Hippocampal formation (tissue), 2 donors: ENCODE results near the gene ECD.
"Not testable (repeated sequence)": the region's sequence is repeated elsewhere in the genome, so short reads cannot be mapped to it uniquely, and the experiment has no call there.

Source experiments
- DNase-seq, 2 donors: peaks; one replicate each; lab custom pipeline; 2025; lab: John Stamatoyannopoulos, UW

Gene ECD

DNA sequence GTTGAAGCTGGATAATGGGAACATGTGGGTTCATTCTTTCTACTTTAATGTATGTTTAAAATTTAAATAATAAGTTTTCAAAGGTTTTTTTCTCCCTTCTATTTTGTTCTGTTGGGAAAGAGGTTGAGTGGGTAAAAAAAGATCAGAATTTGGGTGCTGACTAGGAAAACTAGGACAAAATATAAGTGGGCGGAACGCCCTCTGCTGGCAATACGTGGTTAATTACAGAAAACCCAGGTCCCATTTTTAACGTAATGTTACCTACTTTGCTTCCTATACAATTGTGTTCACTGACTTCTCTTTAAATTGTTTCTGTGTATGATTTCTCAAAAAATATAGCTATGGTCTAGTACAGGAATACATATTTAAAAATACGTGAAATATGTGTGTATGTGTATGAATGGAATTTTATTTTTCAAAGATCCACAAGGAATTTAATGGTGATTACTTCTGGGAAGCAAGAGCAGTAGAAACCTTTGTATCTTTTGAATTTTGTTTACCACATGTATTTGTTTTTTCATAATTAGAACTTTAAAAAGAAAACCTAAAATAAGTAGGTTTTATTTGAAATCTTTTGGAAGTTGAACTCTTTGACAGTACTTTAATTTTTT is 8.7 kb downstream of the ECD start:
- DNase-seq, result peak; percentile 10 to 39

DNA sequence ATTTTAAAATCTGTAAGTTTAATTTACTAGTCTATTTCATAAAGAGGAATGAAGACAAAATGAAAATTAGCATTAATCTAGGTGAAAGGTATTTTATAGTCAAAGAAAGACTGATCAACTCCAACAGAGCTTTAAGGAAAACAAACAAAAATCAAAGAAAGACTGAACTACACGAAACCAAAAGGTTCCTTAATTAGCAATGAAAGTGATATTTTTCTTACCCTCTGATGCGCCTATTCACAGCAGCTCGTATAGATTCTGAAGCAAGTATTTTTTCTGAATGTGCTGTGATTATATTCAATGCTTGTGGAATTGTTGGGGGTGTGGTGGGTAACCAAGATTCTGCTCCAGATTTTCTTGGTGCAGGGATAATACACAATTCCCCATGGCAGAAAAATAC is 11.8 kb downstream of the ECD start:
- DNase-seq, result no peak

DNA sequence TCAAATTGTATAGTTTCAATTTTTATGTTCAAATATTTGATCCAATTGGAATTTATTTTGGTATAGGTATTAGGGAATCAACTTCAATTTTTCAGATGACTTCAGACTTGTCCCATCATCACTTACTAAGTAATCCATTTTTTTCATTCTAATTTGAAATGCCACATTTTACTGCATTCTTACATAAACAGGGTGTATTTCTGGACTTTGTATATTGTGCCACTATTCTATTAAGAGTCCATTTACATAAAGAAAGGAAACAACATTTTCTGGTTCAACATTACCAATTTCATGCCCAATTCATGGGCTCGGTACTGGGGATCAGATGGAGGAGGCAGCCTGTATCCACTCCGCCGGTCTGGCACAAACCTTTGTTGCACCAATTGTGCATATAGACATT is 15.8 kb downstream of the ECD start:
- no peak for DNase-seq

DNA sequence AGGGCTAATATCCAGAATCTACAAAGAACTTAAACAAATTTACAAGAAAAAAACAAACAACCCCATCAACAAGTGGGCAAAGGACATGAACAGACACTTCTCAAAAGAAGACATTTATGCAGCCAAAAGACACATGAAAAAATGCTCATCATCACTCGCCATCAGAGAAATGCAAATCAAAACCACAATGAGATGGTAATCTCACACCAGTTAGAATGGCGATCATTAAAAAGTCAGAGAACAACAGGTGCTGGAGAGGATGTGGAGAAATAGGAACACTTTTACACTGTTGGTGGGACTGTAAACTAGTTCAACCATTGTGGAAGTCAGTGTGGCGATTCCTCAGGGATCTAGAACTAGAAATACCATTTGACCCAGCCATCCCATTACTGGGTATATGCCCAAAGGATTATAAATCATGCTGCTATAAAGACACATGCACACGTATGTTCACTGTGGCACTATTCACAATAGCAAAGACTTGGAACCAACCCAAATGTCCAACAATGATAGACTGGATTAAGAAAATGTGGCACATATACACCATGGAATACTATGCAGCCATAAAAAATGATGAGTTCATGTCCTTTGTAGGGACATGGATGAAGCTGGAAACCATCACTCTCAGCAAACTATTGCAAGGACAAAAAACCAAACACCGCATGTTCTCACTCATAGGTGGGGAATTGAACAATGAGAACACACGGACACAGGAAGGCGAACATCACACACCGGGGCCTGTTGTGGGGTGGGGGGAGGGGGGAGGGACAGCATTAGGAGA is 17.0 kb downstream of the ECD start:
- DNase-seq, result not testable (repeated sequence)

DNA sequence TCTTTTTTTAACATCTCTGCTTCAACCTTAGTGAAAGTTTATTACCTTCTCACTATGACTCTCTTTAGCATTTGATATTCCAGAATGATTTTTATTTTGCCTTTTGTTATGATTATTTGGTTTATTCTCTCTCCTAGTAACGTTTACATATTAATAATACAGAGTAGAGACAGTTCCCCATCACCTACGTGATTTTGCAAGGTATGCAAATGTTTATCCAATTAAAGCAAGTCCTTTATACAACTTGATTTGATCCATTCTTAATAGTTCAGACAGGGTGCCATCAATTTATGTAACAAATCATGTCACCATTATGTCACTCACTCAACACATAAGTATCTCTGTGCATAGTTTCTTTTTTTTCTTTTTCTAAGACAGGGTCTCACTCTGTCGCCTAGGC is 26.2 kb downstream of the ECD start:
- DNase-seq, result no peak

DNA sequence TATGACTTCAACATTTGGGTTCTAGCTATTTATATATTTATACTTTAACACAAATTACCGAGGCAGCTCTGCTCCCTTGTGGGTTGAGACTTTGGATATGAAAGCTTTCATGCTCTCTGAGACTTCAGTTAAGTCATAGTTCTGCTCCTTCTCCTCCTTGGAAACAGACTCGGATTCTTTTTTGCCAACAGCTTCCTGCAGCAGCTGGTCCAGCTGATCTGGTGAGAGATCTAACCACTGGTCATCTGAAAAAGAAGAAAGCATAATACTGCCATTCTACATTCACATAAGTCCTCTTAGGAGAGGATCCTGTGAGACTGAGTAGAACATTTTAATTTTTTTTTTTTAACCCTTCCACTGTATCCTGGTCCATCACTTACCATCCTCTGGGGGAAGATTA is 28.6 kb downstream of the ECD start:
- DNase-seq, result no peak

DNA sequence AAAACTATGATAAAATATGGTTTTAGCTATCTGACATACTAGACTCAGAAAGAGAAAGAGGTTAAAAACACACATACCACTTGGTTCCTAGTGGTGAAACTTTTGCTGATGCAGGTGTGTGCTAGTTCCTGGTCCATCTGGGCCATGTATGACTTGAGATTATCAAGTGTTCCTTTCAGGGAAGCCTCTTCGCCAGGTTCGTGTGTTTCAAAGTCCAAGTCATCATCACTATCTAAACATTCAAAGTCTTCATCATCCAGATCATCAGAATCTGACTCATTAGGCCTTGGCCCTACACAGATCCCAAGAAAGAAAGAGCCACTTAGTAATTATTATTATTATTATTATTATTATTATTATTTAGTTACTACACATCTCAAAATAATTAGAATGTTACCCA is 31.2 kb downstream of the ECD start:
- DNase-seq, result no peak

DNA sequence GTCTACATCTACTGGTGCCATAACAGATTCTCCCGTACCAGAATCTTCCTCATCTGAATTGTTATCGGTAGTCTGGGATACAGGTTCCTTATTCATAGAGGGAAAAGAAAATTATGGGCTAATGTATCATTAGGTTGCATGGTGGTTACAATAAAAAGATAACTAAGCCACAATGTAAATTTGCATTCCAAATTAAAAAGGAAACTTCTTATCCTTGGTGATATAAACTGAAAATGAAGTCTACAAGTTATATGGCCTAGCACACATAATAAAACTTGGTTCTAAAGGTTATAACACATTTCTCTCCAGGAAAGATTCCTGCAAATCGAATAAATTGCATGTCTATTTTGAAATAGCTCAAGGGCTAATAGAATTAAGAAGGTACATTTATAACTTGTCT is 33.1 kb downstream of the ECD start:
- no peak for DNase-seq

DNA sequence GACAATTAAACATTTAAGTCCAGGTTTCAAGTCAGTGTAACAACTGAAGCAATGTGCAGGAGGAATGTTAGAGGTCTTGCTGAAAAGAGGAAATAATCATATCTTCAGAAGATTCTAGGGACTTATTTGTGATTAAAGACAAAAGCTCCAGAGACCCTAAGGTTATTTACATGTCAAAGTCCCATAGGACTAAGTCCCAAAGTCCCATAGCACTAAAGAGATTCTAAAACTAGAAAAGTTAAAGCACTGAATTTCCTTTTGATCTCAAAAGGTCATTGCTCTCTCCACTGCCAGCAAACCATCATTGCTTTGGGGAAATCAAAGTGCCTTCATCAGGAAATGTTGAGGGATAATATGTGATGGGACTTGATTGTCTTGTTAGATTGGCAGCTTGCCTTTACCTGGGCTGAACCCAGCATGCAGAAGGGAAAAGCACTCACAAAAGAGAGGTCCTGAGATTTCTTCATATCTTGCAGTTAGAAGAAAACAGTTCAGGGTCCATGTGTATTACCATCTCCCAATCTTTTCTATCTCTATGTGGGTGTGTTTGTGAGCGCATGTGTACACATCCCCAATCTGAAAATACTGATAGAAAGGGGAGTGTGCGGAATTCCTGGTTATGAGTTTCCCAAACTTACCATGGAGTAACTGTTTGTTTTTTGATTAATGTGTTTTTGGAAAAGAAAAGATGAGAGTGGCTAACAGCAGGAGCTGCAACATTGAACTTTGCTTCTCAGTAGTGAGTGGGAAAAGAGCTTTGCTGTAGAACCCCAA is 35.7 kb downstream of the ECD start:
- DNase-seq, result no peak

DNA sequence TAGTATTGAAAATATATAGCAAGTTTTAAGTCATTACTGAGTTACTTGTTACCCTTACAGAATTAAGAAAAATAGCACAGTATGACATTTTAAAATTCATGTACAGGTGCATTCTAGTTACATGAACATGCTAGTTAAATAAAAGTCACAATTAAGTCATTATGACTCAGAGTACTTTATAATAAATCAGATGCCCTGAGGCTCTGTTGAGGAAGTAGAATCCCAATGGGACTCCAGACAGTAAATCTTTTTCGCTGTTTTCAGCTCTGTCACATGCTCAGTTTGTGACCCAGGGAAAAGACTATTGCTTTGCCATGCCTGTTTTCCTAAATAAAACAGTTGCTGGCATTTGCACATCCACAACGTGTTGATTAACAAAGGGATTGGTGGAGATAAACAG is 36.5 kb downstream of the ECD start:
- no peak for DNase-seq

DNA sequence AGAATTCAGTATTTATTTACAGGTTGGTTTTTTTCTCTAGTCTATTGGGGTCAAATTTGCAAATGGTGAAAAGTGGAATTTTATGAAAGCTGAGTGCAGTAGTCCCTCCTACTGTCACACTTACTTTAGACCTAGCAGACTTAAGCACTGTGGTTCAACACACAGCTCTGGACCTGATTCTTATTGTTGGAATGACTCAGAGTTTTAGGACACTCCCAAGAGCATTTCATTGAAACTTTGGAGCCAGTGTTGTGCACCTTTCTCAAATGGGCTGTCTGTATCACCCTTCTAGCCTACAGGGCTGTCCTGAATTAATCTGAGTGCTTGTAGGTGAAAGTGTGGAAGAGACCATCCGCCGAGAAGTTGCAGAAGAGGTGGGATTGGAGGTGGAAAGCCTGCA is 41.5 kb downstream of the ECD start:
- DNase-seq, result no peak

DNA sequence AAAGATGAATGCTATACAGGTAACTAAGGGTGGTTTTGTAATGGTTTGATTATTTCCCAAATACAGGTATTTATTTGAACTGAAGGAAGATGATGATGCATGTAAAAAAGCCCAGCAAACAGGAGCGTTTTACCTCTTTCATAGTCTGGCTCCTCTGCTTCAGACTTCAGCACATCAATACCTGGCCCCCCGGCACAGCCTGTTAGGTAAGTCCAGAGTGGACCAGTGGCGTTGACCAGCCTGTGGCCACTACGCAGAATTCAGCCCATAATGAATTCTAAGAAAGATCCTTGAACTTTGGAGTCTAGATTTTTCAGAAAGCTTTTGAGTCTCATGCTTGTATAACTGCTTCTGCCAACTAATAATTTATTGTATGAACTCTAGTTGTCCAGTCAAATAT is 47.9 kb downstream of the ECD start:
- no peak for DNase-seq

DNA sequence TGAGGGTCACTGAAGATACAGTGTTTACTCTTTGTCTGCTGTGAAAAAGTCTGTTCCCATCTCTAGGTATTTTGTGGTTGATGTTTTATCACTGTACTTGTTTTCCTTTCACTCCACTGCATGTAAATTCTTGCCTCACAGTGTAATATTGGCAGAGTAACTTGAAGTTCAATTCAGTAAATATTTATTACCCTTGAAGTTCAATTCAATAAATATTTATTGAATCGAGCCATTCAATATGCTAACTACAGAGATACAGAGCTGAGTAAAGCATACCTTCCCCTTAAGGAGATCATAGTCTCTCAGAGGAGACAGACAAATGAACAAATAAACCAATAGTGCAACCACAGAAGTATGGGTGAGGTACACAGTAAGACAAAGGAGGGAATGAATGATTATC is 48.4 kb downstream of the ECD start:
- DNase-seq, result no peak

DNA sequence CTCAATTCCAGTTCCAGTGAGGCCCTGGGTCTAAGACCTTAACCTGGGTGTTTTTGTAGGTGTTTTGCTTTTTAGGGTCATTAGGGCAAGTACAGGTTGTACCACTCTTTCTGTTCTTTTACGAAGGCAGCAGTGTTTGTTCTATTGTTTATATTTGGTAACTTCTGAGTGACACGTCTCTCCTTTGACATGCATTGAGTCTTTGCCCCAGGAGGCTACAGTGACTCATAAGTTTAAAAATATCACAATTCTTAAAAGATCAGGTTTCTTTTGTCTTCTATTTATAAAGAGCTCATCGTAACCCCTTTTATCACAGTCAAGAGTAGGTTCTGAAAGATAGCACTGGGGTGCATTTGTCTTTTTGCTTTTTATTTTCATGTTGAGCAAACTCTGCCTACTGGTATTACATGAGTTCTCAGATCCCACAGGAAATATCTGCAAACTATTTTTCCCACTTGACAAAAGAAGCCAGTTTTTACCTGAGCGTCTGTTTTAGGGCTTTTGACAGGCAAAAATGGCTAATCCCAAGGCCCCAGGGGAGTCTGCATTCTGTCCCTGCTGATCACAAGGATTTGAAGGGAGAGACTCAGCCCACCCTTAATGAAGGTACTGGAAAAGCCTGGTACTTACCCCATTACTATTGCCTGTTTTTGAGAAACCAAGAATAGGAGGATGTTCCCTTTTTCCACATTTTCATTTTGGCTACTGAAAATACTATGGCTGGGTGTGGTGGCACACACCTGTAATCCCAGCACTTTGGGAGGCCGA is 49.6 kb downstream of the ECD start:
- DNase-seq, result no peak

DNA sequence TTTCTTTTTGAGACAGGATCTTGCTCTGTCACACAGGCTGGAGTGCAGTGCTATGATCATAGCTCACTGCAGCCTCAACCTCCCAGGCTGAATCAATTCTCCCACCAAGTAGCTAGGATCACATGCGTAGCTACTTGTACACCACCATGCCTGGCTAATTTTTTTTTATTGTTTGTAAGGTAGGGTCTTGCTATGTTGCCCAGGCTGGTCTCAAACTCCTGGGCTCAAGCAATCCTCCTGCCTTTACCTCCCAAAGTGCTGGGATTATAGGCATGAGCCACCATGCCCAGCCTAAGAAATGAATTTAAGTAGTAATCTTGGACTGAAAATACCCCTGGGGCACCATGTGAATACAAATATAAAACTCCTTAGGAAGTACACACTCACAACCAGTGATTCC is 51.8 kb downstream of the ECD start:
- DNase-seq, result no peak

DNA sequence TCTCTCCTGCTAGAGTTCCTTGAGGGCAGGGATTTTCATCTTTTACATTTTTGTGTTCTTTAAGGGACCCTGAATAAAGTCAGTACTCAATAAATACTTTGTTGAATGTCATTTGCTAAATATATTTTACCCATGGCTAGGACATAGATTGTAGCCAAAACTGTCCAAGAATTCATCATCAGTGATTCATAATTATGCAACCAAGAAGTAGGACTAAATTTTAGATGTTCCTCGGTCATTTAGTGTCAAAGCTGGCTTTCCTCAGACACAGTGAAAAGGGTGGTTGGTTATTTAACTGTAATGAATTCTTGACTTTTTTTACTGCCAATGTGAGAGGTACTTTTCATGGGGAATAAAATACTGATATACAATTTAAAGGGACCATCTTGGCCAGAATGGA is 54.3 kb downstream of the ECD start:
- no peak for DNase-seq

DNA sequence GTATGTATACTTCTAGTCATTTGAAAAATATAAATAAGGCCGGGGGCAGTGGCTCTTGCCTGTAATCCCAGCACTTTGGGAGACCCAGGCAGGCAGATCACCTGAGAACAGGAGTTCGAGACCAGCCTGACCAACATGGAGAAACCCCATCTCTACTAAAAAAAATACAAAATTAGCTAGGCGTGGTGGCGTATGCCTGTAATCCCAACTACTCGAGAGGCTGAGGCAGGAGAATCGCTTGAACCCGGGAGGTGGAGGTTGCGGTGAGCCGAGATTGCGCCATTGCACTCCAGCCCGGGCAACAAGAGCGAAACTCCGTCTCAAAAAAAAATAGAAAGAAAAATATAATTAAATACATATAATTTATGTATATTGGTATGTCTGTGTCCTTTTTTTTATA is 55.8 kb downstream of the ECD start:
- not testable (repeated sequence) for DNase-seq

DNA sequence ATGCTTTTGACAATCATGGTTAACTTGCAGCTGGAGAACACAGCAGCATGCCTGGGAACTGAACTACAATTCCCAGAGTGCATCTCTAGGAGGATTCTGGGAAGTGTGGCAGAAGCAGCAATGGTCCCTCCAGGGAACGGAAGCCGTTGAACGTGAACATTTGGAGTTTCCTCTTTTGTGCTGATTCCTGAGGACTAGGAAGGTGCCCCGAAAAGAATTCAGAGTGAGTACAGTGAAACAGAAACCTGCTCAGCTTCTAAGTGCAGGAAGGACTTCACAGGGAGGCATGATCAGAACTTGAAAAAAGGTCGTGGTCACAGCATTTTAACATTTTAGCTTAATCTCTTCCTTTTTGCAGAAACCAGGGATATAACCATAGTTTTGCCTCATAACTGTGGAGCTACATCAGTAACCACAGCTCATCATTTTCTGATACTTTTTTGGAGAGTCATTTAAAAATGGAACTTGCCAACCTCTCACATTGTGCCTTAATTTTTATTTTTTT is 57.4 kb downstream of the ECD start, which contains the start of gene NUDT13:
Gene NUDT13, plus strand, starts transcription at position 111 of the 505 bp plus-strand sequence. CDS start 3,911 bp downstream, outside the sequence.
- DNase-seq, result peak; percentile 62 to 75

DNA sequence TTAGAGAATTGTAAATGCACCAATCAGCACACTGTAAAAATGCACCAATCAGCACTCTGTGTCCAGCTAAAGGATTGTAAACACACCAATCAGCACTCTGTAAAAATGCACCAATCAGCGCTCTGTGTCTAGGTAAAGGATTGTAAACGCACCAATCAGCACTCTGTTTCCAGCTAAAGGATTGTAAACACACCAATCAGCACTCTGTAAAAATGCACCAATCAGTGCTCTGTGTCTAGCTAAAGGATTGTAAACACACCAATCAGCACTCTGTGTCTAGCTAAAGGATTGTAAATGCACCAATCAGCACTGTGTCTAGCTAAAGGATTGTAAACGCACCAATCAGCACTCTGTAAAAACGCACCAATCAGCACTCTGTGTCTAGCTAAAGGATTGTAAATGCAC is 58.6 kb downstream of the ECD start:
- DNase-seq, result not testable (repeated sequence)

DNA sequence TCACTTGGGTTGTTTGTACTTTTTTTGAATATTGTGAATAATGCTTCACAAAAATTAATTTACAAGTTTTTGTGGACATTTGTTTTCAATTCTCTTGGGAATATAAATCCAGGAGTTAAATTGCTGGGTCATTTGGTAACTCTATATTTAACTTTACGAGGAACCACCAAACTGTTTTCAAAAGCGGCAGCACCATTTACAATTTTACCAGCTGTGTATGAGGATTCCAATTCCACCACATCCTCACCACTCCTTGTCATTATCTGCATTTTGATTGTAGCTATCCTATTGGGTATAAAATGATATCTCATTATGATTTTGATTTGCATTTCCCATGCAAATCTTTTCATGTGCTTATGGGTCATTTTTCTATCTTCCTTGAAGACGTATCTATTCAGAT is 61.5 kb downstream of the ECD start:
- DNase-seq, result no peak

DNA sequence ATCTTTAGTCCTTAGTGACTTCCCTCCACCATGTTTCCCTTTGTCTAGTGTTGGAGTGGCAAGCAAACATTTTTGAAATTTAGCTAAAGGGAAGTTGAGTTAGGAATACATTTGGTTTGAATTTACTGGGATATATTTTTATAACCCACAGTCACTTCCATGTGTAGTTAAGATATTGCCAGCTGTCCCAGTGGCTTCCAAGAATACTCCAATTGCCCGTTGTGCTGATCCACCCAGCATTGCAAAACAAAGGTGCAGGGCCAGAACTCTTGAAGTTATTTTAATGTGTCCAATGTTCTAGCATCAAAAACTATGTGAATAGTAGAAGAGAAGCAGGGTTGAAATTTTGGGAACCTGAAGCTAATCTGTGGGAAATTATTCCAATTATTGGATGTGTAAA is 68.7 kb downstream of the ECD start:
- no peak for DNase-seq

DNA sequence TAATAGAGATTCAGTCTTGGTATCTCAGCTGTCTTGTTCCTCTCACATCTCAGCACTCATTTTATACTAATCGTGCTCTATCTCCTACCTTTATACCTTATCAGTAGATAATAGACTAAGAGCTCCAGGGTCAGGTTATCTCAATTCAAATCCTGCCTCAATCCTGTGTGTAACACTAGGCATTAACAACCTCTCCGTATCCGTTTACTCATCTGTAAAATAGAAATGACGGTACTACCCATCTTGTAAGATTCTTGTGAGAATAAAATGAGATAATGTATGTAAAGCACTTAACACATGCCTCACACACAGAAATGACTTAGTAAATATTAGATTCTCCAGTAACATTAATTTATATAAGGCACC is 70.5 kb downstream of the ECD start:
- DNase-seq, result no peak
